PC-9 (cell line): Measurements from ENCODE around the gene LACRT. TPM values are rescaled to one million over a fixed set of nuclear protein-coding genes. Genes with fewer than 3 reads are reported as not detected.

Experiments used
- BruUV-seq: library from RNA; stranded (reverse); fragments of 400-500 nt; replicated peaks from 2 replicates; lab custom pipeline; 2021; lab: Mats Ljungman, UMichigan
- CTCF ChIA-PET: fragments of 300-600 bp; sonication (Branson Sonifier 250); formaldehyde crosslinking; loops from one replicate; lab custom pipeline; 2022; ENCODE audit warnings: antibody characterized with exemption; lab: Charles Lee
- POLR2A ChIA-PET: fragments of 300-600 bp; sonication (Branson Sonifier 250); formaldehyde crosslinking; loops from one replicate; lab custom pipeline; 2022; ENCODE audit warnings: antibody characterized with exemption; ENCODE audit not compliant: unreplicated experiment; lab: Charles Lee
- DNase-seq, 2 experiments: peaks; one replicate each; pipeline versions ENCODE4 v3.0.0 to v3.0.0-alpha.2; 2015 to 2022; ENCODE audit warnings: mixed read lengths in 1 of 2
- H2AFZ ChIP-seq: fragments of 200-600 bp; sonication (generic); 2 replicates; pipeline ENCODE4 v1.8.1; 2017; ENCODE audit warnings: antibody characterized with exemption
- H3F3A ChIP-seq: fragments of 200-600 bp; sonication (generic); 2 replicates; pipeline ENCODE4 v1.8.1; 2017; ENCODE audit warnings: antibody characterized with exemption, mild to moderate bottlenecking, low read depth; ENCODE audit not compliant: insufficient read depth
- H3K27ac ChIP-seq: fragments of 200-600 bp; sonication (generic); 2 replicates; pipeline ENCODE4 v1.6.1; 2016; ENCODE audit warnings: mixed run types
- H3K27me3 ChIP-seq: fragments of 200-600 bp; sonication (generic); 2 replicates; pipeline ENCODE4 v1.6.1; 2016; ENCODE audit warnings: low read depth, mixed run types; ENCODE audit not compliant: insufficient read depth
- H3K36me3 ChIP-seq: fragments of 200-600 bp; sonication (generic); 2 replicates; pipeline ENCODE4 v1.6.1; 2016; ENCODE audit warnings: low read depth, mixed run types
- H3K4me1 ChIP-seq: fragments of 200-600 bp; sonication (generic); replicated peaks from 2 replicates; pipeline ENCODE4 v1.6.1; 2016; ENCODE audit warnings: mixed run types; ENCODE audit not compliant: insufficient read depth
- H3K4me2 ChIP-seq: fragments of 200-600 bp; sonication (generic); 2 replicates; pipeline ENCODE4 v1.6.1; 2017; ENCODE audit warnings: mixed run types
- H3K4me3 ChIP-seq: fragments of 200-600 bp; sonication (generic); 2 replicates; pipeline ENCODE4 v1.6.1; 2016; ENCODE audit warnings: mixed run types
- H3K79me2 ChIP-seq: fragments of 200-600 bp; sonication (generic); 2 replicates; pipeline ENCODE4 v1.6.1; 2017; ENCODE audit warnings: low read depth, mixed run types
- H3K9me2 ChIP-seq: fragments of 200-600 bp; sonication (generic); 2 replicates; pipeline ENCODE4 v1.8.1; 2017; ENCODE audit warnings: mild to moderate bottlenecking; ENCODE audit not compliant: insufficient read depth
- H3K9me3 ChIP-seq: fragments of 200-600 bp; sonication (generic); 2 replicates; pipeline ENCODE4 v1.8.1; 2016; ENCODE audit warnings: low read depth; ENCODE audit not compliant: insufficient read depth
- H4K20me1 ChIP-seq: fragments of 200-600 bp; sonication (generic); 2 replicates; pipeline ENCODE4 v1.8.1; 2017; ENCODE audit not compliant: insufficient read depth
- CTCF ChIP-seq: fragments of 200-600 bp; sonication (generic); conservative IDR thresholded peaks from 2 replicates; pipeline ENCODE4 v1.6.1; 2017; ENCODE audit warnings: mixed run types, antibody characterized with exemption, mild to moderate bottlenecking, moderate library complexity
- EZH2 ChIP-seq: fragments of 200-600 bp; sonication (generic); IDR thresholded peaks from 2 replicates; pipeline ENCODE4 v1.8.0; 2017; ENCODE audit warnings: antibody characterized with exemption, low read depth
- intact Hi-C: fragments of 100-400 bp; cut with micrococcal nuclease; formaldehyde crosslinking; loops from one replicate; pipeline ENCODE4 v1.10.0; 2022; ENCODE audit not compliant: unreplicated experiment
- total RNA-seq: library from RNA; stranded (reverse); gene quantifications from 2 replicates; pipeline ENCODE4 v1.2.3, GENCODE V29; 2021

Gene LACRT
- total RNA-seq, 1 experiment from 2014 or later: not detected

DNA sequence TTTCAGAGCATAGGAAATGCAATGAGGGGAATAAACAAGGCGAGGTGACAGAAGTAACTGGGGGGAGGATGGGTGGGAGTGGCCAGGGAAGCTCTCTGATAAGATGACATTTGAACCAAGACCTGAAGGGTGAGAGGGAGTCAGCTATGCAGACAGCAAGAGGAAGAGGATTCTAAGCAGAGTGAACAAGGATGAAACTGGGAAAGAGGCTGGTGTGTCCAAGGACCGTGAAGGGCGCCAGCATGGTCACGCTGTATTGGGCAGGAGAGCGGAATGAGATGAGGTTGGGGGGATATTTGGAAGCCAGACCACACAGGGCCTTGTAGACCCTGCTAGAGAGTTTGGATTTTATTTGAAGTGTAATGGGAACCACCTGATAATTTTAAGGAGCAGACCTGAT lies 35.7 kb downstream of the LACRT start:
- Histone ChIP-seq H2AFZ (no peak overlapping the region), H3K79me2 (no peaks in the 10 kb centered on the region), H3K36me3 (no peaks in the 10 kb centered on the region), H3K4me1 (no peaks in the 10 kb centered on the region), H3K27me3 (peaks cover 48% of the 10 kb centered on the region), H4K20me1 (no peaks in the 10 kb centered on the region), H3K4me2 (no peak overlapping the region), H3K9me2 (no peaks in the 10 kb centered on the region), H3K9me3 (no peaks in the 10 kb centered on the region), H3K27ac (no peak overlapping the region), H3F3A (no peaks in the 10 kb centered on the region), H3K4me3 (no peak overlapping the region)
- no peak for DNase-seq
- intact Hi-C loops: loop anchor here (5.0 kb wide), 1 partner anchor 473 kb away; no protein-coding TSS in a partner anchor
- POLR2A ChIA-PET: no interaction called here
- no TSS peak for BruUV-seq
- no peak for TF ChIP-seq EZH2
- TF ChIP-seq CTCF: no peak
- CTCF ChIA-PET: no interaction called here

DNA sequence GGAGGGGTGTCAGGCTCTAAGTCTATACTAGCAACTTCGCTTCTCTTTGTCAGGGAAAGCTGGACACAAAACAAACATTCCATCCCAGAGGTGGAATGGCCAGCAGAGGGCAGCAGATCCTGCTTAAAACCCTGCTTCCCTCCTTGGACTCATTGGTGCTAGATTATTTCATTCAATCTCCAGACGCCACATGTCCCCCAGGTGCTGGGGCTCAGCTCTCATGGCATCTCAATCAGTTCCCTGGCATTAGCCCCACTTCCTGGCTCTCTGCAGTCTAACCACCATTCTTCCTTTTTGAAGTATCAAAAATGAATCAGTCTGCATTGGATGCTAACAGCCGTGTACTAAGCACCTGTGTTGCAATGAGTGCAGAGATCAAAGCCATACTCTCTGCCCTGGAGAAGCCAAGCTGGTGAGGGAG lies 38.2 kb downstream of the LACRT start:
- intact Hi-C loops: loop anchor here (5.0 kb wide), 1 partner anchor 476 kb away; no protein-coding TSS in a partner anchor
- Histone ChIP-seq H3K79me2 (no peaks in the 10 kb centered on the region), H3K27me3 (peaks cover 72% of the 10 kb centered on the region), H3F3A (no peaks in the 10 kb centered on the region), H3K9me3 (no peaks in the 10 kb centered on the region), H3K4me3 (no peak overlapping the region), H3K9me2 (no peaks in the 10 kb centered on the region), H2AFZ (no peak overlapping the region), H3K36me3 (no peaks in the 10 kb centered on the region), H3K27ac (no peak overlapping the region), H3K4me1 (no peaks in the 10 kb centered on the region), H3K4me2 (no peak overlapping the region), H4K20me1 (no peaks in the 10 kb centered on the region)
- POLR2A ChIA-PET: no interaction called here
- BruUV-seq: no TSS peak
- peak in 1 of 2 experiments; percentile 37 for DNase-seq
- CTCF ChIA-PET: no interaction called here
- TF ChIP-seq CTCF (peak; percentile 85), EZH2 (no peak)

- H4K20me1 ChIP-seq: no peaks in the 10 kb centered on the region
- H3K4me1 ChIP-seq: no peaks in the 10 kb centered on the region
- H3K36me3 ChIP-seq: no peaks in the 10 kb centered on the region
- no peak overlapping the region for H3K4me2 ChIP-seq
- no peak overlapping the region for H2AFZ ChIP-seq
- TF ChIP-seq CTCF: no peak
- TF ChIP-seq EZH2: no peak
- H3F3A ChIP-seq: no peaks in the 10 kb centered on the region
- H3K4me3 ChIP-seq: no peak overlapping the region
- H3K79me2 ChIP-seq: no peaks in the 10 kb centered on the region
- no peaks in the 10 kb centered on the region for H3K9me3 ChIP-seq
- DNase-seq: no peak
- no TSS peak for BruUV-seq
- no peak overlapping the region for H3K27ac ChIP-seq
- CTCF ChIA-PET: no interaction called here
- H3K27me3 ChIP-seq: peaks cover 79% of the 10 kb centered on the region
- intact Hi-C loops: loop anchor here (5.0 kb wide), 1 partner anchor 477 kb away; no protein-coding TSS in a partner anchor
- no peaks in the 10 kb centered on the region for H3K9me2 ChIP-seq
- POLR2A ChIA-PET: no interaction called here
These were observed 39.2 kb downstream of the LACRT start for GRCh38 chr12:54595471-54595870.
